ENCODE results near the gene COL6A2. TPM values are rescaled to one million over a fixed set of nuclear protein-coding genes. Genes with fewer than 3 reads are reported as not detected.
"Not testable (repeated sequence)": the region's sequence is repeated elsewhere in the genome, so short reads cannot be mapped to it uniquely, and the experiment has no call there.

COL6A2 gene
- total and polyA plus RNA-seq, 2 donors (not counting 1 experiment from before 2014, with no cell fraction given): 1.2 to 2.1 TPM

GRCh38 chr21:46069719-46070279 lies 28.1 kb upstream of the COL6A2 start:
- intact Hi-C loops (cut with micrococcal nuclease): no loop called here
- no peaks in the 10 kb centered on the region for H3K9me3 Mint-ChIP-seq (ENCODE audit: insufficient read depth)
- H3K4me3 Mint-ChIP-seq: no peak overlapping the region
- TF ChIP-seq, protein P1, sequence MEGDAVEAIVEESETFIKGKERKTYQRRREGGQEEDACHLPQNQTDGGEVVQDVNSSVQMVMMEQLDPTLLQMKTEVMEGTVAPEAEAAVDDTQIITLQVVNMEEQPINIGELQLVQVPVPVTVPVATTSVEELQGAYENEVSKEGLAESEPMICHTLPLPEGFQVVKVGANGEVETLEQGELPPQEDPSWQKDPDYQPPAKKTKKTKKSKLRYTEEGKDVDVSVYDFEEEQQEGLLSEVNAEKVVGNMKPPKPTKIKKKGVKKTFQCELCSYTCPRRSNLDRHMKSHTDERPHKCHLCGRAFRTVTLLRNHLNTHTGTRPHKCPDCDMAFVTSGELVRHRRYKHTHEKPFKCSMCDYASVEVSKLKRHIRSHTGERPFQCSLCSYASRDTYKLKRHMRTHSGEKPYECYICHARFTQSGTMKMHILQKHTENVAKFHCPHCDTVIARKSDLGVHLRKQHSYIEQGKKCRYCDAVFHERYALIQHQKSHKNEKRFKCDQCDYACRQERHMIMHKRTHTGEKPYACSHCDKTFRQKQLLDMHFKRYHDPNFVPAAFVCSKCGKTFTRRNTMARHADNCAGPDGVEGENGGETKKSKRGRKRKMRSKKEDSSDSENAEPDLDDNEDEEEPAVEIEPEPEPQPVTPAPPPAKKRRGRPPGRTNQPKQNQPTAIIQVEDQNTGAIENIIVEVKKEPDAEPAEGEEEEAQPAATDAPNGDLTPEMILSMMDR (IDR thresholded peaks at IDR 0.05): no peak
- TF ChIP-seq EZH2 (IDR thresholded peaks at IDR 0.05; ENCODE audit: borderline replicate concordance, insufficient read depth, low read depth, low read length, poor library complexity, severe bottlenecking): no peak
- ATAC-seq (ENCODE audit: low read depth): no peak
- DNase-seq: no peak
- peaks cover 13% of the 10 kb centered on the region for H3K27me3 Mint-ChIP-seq
- H3K9ac ChIP-seq (ENCODE audit: low read length): no peak overlapping the region
- no peak overlapping the region for H3K4me2 ChIP-seq (replicated peaks; ENCODE audit: low read depth, low read length, poor library complexity, severe bottlenecking)
- CTCF ChIA-PET: no interaction called here
- 94% methylated on average over 21 of the region's 21 CpGs for WGBS (ENCODE audit: insufficient coverage)
- H3K27ac ChIP-seq (ENCODE audit: low read length in 2 of 2): no peak overlapping the region
- H3K4me3 ChIP-seq (ENCODE audit: control extremely low read depth in 1 of 5, extremely low read depth in 1 of 5, insufficient read depth in 1 of 5, low read depth in 2 of 5, low read length in 4 of 5): no peak overlapping the region
- no peaks in the 10 kb centered on the region for H3K79me2 ChIP-seq (ENCODE audit: control insufficient read depth, insufficient read depth, low read length)
- H2AFZ ChIP-seq (ENCODE audit: insufficient read depth, low read depth, low read length, poor library complexity, severe bottlenecking): no peak overlapping the region
- H4K20me1 ChIP-seq (ENCODE audit: control insufficient read depth, insufficient read depth, low read length, poor library complexity, severe bottlenecking): no peaks in the 10 kb centered on the region
- H3K4me1 ChIP-seq (ENCODE audit: control insufficient read depth in 2 of 2, insufficient read depth in 2 of 2, low read length in 2 of 2): no peaks in the 10 kb centered on the region
- peaks cover 0 to 10% (median 0%) of the 10 kb centered on the region in 4 experiments for H3K27me3 ChIP-seq (replicated peaks in 1 of 4; ENCODE audit: control extremely low read depth in 1 of 4, control insufficient read depth in 3 of 4, insufficient read depth in 4 of 4, low read length in 3 of 4)
- POLR2A ChIA-PET: no interaction called here
- no peaks in the 10 kb centered on the region for H3K36me3 ChIP-seq (replicated peaks in 1 of 2; ENCODE audit: control extremely low read depth in 1 of 2, control insufficient read depth in 1 of 2, extremely low read depth in 1 of 2, insufficient read depth in 2 of 2, low read length in 1 of 2)
- no peak overlapping the region for H3K27ac Mint-ChIP-seq
- H3K4me1 Mint-ChIP-seq: no peaks in the 10 kb centered on the region
- peaks cover 0 to 16% (median 0%) of the 10 kb centered on the region in 3 donors for H3K9me3 ChIP-seq (ENCODE audit: control extremely low read depth in 1 of 3, control insufficient read depth in 2 of 3, insufficient read depth in 1 of 3, low read length in 2 of 3)

- Mint-ChIP-seq H3K27ac (no peak overlapping the region), H3K4me3 (no peak overlapping the region), H3K9me3 (ENCODE audit: insufficient read depth) (no peaks in the 10 kb centered on the region), H3K4me1 (no peaks in the 10 kb centered on the region), H3K27me3 (peaks cover 5% of the 10 kb centered on the region)
- H3K79me2 ChIP-seq (ENCODE audit: control insufficient read depth, insufficient read depth, low read length): no peaks in the 10 kb centered on the region
- intact Hi-C loops (cut with micrococcal nuclease): no loop called here
- H3K4me3 ChIP-seq (ENCODE audit: control extremely low read depth in 1 of 5, extremely low read depth in 1 of 5, insufficient read depth in 1 of 5, low read depth in 2 of 5, low read length in 4 of 5): no peak overlapping the region
- CTCF ChIA-PET: no interaction called here
- no peak for DNase-seq
- POLR2A ChIA-PET: no interaction called here
- ATAC-seq (ENCODE audit: low read depth): no peak
- H3K4me1 ChIP-seq (ENCODE audit: control insufficient read depth in 2 of 2, insufficient read depth in 2 of 2, low read length in 2 of 2): no peaks in the 10 kb centered on the region
- TF ChIP-seq, protein P1 (IDR thresholded peaks at IDR 0.05): no peak
- TF ChIP-seq EZH2 (IDR thresholded peaks at IDR 0.05; ENCODE audit: borderline replicate concordance, insufficient read depth, low read depth, low read length, poor library complexity, severe bottlenecking): no peak
- peaks cover 0 to under 1% (median 0%) of the 10 kb centered on the region in 4 experiments for H3K27me3 ChIP-seq (replicated peaks in 1 of 4; ENCODE audit: control extremely low read depth in 1 of 4, control insufficient read depth in 3 of 4, insufficient read depth in 4 of 4, low read length in 3 of 4)
- peaks cover 0 to 16% (median 0%) of the 10 kb centered on the region in 3 donors for H3K9me3 ChIP-seq (ENCODE audit: control extremely low read depth in 1 of 3, control insufficient read depth in 2 of 3, insufficient read depth in 1 of 3, low read length in 2 of 3)
- H2AFZ ChIP-seq (ENCODE audit: insufficient read depth, low read depth, low read length, poor library complexity, severe bottlenecking): no peak overlapping the region
- no peak overlapping the region for H3K27ac ChIP-seq (ENCODE audit: low read length in 2 of 2)
- H3K36me3 ChIP-seq (replicated peaks in 1 of 2; ENCODE audit: control extremely low read depth in 1 of 2, control insufficient read depth in 1 of 2, extremely low read depth in 1 of 2, insufficient read depth in 2 of 2, low read length in 1 of 2): no peaks in the 10 kb centered on the region
- H4K20me1 ChIP-seq (ENCODE audit: control insufficient read depth, insufficient read depth, low read length, poor library complexity, severe bottlenecking): no peaks in the 10 kb centered on the region
- H3K9ac ChIP-seq (ENCODE audit: low read length): no peak overlapping the region
- H3K4me2 ChIP-seq (replicated peaks; ENCODE audit: low read depth, low read length, poor library complexity, severe bottlenecking): no peak overlapping the region
- 86% methylated on average over 13 of the region's 13 CpGs for WGBS (ENCODE audit: insufficient coverage)
These were observed 26.8 kb upstream of the COL6A2 start for GRCh38 chr21:46071082-46071481.

- not testable (repeated sequence) for DNase-seq
These were observed 21.2 kb upstream of the COL6A2 start for GRCh38 chr21:46076724-46077123.

More at GRCh38 chr21:46076724-46077123, 21.2 kb upstream of the COL6A2 start:
- H3K4me3 Mint-ChIP-seq; H3K27me3 Mint-ChIP-seq; H3K4me3 ChIP-seq (ENCODE audit: control extremely low read depth in 1 of 5, extremely low read depth in 1 of 5, insufficient read depth in 1 of 5, low read depth in 2 of 5, low read length in 4 of 5); POLR2A ChIA-PET; H3K79me2 ChIP-seq (ENCODE audit: control insufficient read depth, insufficient read depth, low read length); H3K4me2 ChIP-seq (replicated peaks; ENCODE audit: low read depth, low read length, poor library complexity, severe bottlenecking); intact Hi-C loops (cut with micrococcal nuclease); ATAC-seq (ENCODE audit: low read depth); H2AFZ ChIP-seq (ENCODE audit: insufficient read depth, low read depth, low read length, poor library complexity, severe bottlenecking); H3K27ac Mint-ChIP-seq; H3K27me3 ChIP-seq (replicated peaks in 1 of 4; ENCODE audit: control extremely low read depth in 1 of 4, control insufficient read depth in 3 of 4, insufficient read depth in 4 of 4, low read length in 3 of 4); CTCF ChIA-PET; H3K9me3 ChIP-seq (ENCODE audit: control extremely low read depth in 1 of 3, control insufficient read depth in 2 of 3, insufficient read depth in 1 of 3, low read length in 2 of 3); H3K9me3 Mint-ChIP-seq (ENCODE audit: insufficient read depth); H3K27ac ChIP-seq (ENCODE audit: low read length in 2 of 2); H3K9ac ChIP-seq (ENCODE audit: low read length); H3K36me3 ChIP-seq (replicated peaks in 1 of 2; ENCODE audit: control extremely low read depth in 1 of 2, control insufficient read depth in 1 of 2, extremely low read depth in 1 of 2, insufficient read depth in 2 of 2, low read length in 1 of 2); H4K20me1 ChIP-seq (ENCODE audit: control insufficient read depth, insufficient read depth, low read length, poor library complexity, severe bottlenecking); H3K4me1 ChIP-seq (ENCODE audit: control insufficient read depth in 2 of 2, insufficient read depth in 2 of 2, low read length in 2 of 2); H3K4me1 Mint-ChIP-seq: not testable (repeated sequence)
- 84% methylated on average over 4 of the region's 8 CpGs for WGBS (ENCODE audit: insufficient coverage)

Measured in B cell (primary cell).